Central memory CD4-positive, alpha-beta T cell (primary cell): ENCODE data around the gene IWS1.

ENCODE experiments used
- DNase-seq: peaks from one replicate; pipeline ENCODE4 v3.0.0; 2022

Gene IWS1

DNA sequence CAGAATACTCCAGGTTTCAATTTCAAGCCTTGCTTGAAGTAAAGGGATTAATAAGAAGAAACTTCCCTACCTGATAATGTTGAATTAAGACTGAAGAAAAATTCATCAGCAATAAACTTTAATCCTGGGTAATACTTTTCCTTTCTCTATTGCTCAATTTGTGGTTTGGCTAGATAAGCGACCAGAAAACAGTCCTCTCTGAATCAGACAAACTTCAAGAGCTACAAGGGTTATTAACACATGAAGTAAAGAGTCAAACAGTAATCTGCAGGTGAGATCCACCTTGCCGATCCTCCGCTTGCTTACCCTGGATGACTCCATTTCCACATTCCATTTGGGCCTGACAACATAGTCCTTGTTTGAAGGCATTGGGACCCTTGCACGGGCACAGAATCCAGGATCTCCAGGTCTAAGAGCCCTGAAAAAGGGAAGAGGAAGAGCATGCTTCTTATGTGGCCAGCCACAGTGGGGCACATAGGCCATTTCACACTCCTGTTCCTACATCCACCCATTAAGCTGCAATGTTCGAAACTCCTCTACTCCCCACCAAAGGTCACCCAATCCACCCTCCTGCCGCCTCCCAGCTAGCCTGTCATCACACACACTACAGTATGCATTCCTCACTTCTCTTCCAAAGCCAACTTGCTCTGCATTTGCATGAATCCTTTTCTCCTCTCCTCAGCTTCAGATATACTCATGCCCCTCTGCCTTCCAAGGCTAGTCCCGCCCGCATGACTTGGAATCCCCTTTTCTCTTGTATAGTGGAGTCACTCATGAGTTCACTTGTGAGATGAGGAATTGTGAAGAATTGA is 39.8 kb downstream of the IWS1 start:
- no peak for DNase-seq

- DNase-seq: no peak
Measured at GRCh38 chr2:127485694-127486071, 40.6 kb downstream of the IWS1 start.

DNA sequence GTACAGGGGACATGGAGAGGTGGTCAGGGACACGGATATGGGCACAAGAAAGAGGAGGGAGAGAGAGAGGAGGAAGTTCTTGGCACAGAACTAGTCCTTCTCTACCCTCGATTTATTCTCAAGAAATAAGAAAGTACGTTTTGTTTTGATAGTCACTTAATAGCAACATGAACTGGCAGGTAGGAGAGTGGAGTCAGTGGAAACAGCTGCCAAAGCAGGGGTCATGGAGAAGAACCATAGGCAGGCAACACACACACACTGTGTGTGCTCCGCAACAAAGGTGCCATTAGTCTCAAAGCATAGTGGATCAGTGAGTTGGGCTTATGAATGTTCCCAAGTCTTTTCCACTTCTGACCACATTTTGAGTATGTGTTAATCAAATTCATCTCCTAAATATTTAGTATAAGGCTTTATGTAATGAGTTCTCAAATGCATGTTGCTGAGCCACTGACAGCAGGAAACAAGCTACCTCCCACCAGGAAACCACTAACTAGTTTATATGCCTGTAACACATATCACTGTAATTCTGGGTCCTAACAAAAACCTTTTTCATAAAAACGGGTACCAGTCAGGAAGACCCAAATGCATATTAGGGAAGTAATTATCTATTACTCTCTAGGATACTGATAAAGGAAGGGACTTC is 41.1 kb downstream of the IWS1 start:
- DNase-seq: no peak

DNA sequence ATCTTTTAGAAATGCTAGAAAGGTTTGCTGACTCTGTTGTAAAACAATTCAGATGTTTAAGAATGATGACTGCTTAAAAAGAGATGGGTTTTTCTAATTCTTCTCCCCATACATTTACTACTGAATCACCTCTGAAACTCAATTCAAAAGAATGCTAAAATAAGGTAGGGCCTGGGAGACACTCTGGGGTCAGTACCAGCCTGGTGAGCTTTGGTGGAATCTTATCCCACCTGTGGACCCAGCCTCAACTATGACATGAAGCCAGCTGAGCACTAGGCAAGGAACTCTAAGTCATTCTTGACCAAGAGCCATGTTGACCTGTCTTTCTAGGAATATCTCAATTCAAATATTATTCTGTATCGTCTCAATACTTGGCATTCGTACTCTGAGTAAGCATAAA is 44.3 kb downstream of the IWS1 start:
- no peak for DNase-seq

DNA sequence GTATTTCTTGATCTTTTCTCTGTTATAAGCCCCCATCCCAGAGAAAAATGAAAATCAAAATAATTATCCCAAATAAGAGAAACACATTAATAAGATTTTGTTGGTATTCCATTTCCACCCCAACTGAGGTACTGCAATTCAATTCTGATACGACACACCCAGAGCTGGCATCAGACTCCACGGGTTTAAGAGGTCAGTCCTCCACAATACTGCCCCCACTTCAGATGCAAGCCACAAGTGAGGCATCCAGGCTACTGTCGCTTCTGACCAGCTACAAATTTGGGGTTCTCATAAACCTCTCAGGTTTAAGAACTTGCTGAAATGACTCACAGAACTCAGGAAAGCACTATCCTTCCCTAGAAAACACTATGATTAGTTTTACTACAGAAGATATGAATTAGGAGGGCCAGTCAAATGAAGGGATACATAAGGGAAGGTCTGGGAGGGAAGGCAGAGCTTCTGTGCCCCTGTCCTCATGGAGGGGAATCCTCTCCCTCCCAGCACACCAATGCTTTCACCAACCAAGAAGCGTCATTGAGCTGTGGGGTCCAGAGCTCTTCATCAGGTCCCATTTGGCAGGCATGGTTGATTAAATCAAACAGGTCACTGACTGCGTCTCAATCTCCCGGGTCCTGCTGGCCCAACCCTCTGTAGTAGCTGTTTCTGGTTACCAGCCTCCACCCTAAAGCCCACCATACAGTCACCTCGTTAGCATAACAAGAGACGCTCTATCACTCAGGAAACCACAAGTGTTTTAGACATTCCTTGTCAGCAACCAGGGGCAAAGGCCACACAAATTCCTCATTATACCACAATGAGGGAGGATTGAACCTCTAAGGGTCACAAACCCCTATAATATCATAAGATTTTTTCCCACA is 46.2 kb downstream of the IWS1 start:
- no peak for DNase-seq

DNA sequence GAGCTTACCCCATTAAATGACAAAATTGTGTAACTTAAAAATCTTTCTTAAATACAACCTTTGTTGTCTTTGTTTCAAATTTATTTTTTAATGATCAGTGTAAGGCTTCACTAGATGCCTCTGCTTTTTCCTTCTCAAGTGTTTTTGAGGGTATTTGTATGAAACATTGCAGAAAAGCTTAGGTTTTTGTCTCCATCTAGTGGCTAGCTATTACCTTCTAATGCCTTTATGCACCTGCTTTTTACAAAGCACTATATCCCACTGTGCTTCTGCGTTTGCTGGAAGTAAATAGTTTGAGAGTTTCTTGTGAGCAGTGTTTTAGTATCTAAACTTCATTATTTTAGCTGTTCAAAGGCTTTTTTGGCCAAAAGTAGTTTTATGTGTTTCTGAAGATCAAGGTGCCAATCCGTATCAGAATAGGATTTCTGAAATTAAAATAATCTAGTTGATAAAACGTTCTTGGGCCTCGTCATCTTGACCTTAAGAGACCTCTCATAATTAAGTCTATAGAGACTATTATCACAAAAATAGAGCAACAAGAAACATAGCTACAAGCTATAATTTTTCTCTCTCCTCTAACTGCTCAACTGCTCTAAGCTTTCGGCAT is 47.0 kb downstream of the IWS1 start:
- peak; percentile 19 for DNase-seq

GRCh38 chr2:127475788-127476187 is 50.5 kb downstream of the IWS1 start:
- no peak for DNase-seq

GRCh38 chr2:127472268-127472667 is 54.0 kb downstream of the IWS1 start:
- DNase-seq: no peak

DNA sequence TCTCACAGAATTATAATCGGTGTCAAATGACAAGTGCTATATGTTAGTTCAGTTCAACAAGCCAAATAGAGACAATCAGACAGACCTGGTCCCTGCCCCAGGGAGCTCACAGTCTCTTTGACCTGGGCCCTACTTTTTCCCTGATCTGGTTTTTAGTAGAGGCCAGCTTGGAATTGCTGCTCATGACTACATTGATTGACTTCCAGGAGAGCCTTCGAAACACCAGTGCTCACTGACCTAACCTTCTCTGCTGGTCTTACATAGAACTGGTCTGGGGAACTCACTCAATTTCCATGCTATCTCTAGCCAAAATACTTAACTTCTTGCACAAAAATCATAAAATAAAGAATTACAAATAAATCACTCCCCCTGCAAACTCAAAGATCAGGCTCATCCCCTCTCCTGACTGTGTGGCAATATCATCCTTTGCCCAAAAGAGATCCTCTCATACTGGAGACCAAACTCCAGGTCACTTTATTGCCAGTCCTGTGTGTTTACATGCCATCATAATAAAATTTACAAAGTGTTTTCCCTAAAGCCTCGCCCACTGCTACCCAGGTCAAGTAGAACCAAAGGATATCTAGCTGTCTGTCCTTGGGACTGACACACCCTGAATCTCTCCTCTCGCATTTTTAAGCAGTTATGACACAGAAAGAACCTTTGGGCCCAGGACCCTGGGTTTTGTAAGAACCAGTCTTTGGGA is 54.9 kb downstream of the IWS1 start:
- no peak for DNase-seq

DNA sequence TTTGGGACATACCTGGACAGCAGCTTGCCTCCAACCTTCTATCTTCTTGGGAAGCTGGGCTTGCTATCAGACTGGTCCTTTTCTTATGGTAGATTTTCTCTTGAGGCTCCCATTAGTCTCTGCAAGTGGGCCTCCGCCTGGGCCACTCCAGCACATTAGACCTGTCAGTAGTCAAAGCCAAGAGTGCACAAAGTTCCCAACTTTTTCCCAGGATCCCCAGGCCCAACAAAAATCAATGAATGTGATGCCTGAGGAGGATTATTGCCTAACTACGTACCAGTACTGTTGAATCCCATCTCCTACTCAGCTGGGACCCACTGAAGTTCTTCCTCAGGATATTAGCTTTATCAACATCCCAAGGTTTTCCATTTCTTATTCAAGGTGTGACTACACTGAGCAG is 56.3 kb downstream of the IWS1 start:
- no peak for DNase-seq

DNA sequence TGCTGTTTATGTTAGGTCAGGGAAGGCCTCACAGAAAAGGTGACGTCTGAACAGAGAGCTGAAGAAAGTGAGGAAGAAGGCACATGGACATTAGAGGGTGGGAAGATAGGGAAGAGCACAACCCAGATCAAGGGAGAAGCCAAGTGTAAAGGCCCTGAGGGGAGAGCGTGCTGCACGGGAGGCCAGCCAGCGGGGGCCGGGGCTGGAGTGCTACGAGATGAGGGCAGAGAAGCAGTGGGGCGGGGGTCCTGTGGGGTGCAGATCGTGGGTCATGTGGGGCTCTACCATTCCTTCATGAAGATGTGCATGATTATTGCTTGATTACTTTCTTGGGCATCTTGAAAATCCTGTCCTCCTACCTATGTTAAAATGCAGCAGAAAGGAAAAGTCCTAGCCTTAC is 57.2 kb downstream of the IWS1 start:
- DNase-seq: no peak

DNA sequence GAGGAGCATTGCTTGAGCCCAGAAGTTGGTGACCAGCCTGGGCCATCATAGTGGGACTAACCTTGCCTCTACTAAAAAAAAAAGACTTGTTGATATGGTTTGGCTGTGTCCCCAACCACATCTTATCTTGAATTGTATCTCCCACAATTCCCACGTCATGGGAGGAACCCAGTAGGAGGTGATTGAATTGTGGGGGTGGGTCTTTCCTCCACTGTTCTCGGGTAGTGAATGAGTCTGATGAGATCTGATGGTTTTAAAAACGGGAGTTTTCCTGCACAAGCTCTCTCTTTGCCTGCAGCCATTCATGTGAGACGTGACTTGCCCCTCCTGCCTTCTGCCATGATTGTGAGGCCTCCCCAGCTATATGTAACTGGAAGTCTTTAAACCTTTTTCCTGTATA is 61.0 kb downstream of the IWS1 start:
- no peak for DNase-seq

- DNase-seq: no peak
Measured at GRCh38 chr2:127464470-127465257, 61.6 kb downstream of the IWS1 start.

DNA sequence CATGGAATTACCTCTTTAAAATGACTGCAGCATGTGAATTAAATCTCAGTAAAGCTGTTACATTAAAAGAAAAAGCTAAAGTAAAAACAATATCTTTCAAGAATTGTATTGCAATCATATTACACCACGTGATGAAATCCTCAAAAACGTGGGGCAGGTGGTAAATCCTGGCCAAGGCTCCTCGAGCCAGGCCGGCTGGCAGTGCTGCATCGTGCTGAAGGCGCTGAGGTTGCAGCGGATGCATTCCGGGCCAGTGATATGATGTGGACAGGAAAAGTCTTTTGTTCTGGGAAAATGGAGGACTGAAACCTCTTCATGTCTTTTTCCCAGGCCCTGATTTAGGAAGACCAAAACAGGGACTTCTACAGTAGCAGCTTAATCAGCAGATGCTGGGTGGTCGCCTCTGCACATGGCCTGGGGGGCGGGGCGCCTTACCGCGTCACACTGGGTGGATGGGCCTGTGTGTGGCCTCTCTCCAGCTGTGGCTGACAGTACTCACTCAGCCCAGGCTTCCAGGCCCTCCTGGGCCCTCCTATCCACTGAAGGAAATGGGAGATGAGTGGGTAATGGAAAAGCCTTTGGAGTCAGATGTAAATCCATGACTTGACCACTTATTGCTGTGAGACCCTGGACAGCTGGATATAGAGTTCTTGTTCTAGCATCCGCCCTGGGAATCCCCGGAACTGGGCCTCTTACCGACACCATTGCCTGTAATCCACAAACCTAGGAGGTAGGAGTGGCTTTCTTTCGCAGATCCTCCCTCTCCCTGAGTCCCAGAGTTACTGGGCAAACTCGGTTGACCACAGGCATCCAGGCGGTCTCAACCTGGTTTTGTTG is 62.9 kb downstream of the IWS1 start:
- no peak for DNase-seq

- DNase-seq: no peak
Measured at GRCh38 chr2:127462461-127462860, 63.8 kb downstream of the IWS1 start.

DNA sequence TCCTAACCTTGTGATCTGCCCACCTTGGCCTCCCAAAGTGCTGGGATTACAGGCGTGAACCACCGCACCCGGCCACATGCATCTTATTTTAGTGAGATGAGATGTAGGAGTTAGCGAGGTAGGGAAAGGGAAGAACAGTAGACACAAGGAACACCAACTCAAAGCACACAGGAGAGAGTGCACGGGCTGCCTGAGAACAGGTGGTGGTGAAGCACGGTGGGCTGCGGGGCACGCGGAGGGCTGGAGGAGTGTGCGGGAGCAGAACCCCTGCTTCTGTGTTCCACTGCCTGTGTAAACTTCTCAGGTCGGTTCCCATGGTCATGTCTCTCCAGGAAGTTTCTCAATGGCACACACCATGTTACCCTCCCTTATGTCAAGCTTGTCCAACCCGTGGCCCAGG is 69.3 kb downstream of the IWS1 start:
- DNase-seq: no peak

DNA sequence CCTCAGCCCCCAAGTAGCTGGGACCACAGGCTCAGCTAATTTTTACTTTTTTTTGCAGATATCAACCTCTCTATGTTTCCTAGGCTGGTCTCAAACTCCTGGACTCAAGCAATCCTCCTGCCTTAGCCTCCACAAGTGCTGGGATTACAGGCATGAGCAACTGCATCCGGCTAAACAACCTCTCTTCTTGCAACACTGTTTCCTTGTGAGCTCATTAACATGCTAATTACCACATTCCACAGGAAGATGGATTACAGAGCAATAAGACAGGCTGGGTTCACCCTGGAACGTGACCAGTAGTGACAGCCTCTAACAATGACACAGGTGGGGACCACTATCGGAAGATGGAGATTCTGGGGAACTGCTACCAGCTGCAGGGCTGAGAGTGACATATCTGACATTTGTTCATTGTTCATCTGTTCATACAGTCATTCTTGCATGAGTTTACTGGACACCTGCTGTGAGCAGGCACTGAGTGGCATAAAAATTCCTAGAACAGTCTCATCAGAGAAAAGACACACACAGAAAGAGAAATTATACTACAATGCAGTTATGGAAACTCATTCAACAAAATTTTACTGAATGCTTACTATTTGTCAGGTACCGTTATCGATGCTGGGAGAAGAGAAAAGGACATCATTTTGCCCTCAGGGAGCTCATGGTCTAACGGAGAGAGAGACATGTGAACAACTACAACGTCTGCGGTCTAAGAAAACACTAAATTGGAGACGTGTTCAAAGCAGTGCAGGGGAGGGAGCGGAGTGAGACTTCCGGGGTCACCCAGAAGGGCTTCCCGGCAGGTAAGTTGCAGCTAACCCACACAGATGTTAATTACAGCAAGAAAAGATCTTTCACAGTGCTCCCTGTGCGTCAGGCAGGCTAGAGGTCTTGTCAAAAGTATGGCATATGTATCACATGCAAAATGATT is 70.5 kb downstream of the IWS1 start:
- DNase-seq: peak; percentile 26

DNA sequence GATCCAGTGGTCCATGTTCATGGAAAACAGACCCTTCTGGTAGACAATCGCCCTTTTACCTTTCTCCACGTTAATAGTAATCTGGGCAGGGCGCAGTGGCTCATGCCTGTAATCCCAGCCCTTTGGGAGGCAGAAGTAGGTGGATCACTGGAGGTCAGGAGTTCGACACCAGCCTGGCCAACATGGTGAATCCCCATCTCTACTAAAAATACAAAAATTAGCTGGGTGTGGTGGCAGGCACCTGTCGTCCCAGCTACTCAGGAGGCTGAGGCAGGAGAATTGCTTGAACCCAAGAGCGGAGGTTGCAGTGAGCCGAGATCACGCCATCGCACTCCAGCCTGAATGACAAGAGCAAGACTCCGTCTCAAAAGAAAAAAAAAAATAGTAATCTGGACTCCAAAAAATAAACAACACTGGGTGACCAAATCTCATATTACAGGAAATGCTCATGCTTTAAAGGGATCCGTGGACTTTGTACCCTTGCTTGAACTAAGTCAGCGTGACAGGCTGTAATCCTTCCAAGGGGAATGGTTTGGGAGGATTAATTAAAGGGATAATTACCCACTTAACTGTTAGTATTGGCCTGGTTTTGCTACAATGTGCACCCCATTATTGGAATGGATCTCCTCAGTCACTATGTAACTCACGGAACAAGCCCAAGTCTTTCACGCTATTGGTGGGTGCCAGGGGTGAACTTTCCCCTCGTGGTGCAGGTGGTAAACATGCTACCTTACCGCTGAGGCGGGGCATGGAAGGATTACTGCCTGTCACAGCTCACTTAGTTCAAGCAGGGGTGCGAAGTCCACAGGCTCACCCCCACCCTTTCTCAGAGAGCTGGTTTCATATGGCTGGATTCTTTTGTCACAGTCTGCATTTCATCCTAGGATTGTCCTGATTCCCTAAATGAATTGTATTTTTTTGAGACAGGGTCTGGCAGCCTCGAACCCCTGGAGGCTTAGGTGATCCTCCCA is 71.4 kb downstream of the IWS1 start:
- no peak for DNase-seq
